IMR-90 (cell line): ENCODE data around the gene TMEM238. TPM values are rescaled to one million over a fixed set of nuclear protein-coding genes. Genes with fewer than 3 reads are reported as not detected.

Experiments used
- ATAC-seq: fragments of 200-7000 bp; cut with Tn5 transposase; 2 replicates; pipeline ENCODE4 v1.9.1; 2020; ENCODE audit warnings: low read depth, mild to moderate bottlenecking, moderate library complexity
- BruUV-seq: library from RNA; stranded (reverse); fragments of 400-500 nt; replicated peaks from 2 replicates; lab custom pipeline; 2021; lab: Mats Ljungman, UMichigan
- CTCF ChIA-PET: fragments of 300-600 bp; formaldehyde crosslinking; extraction: SDS; loops from one replicate; lab custom pipeline; 2021; ENCODE audit warnings: antibody characterized with exemption; lab: Yijun Ruan, JAX
- POLR2A ChIA-PET: fragments of 300-600 bp; sonication (Branson Sonifier 250); formaldehyde crosslinking; loops from one replicate; lab custom pipeline; 2022; ENCODE audit warnings: antibody characterized with exemption; ENCODE audit not compliant: unreplicated experiment; lab: Charles Lee
- DNase-seq: peaks from one replicate; pipeline ENCODE4 v3.0.0; 2013
- H2AFZ ChIP-seq: replicated peaks from 2 replicates; pipeline ENCODE3; 2013; ENCODE audit warnings: low read length, mild to moderate bottlenecking; ENCODE audit not compliant: poor library complexity
- H2AK5ac ChIP-seq: 2 replicates; pipeline ENCODE4 v1.6.1; 2013; ENCODE audit warnings: low read depth, low read length, inconsistent platforms
- H2AK9ac ChIP-seq: replicated peaks from 2 replicates; pipeline ENCODE3; 2013; ENCODE audit warnings: mild to moderate bottlenecking, low read depth, low read length, moderate library complexity; ENCODE audit not compliant: poor library complexity
- H2BK120ac ChIP-seq: 2 replicates; pipeline ENCODE4 v1.6.1; 2013; ENCODE audit warnings: low read depth, low read length, inconsistent platforms
- H2BK15ac ChIP-seq: 3 replicates; pipeline ENCODE4 v1.6.1; 2013; ENCODE audit warnings: low read depth, low read length, inconsistent platforms
- H2BK20ac ChIP-seq: 2 replicates; pipeline ENCODE4 v1.6.1; 2013; ENCODE audit warnings: low read depth, mild to moderate bottlenecking, inconsistent platforms, low read length, moderate library complexity
- H2BK5ac ChIP-seq: 2 replicates; pipeline ENCODE4 v1.6.1; 2013; ENCODE audit warnings: mild to moderate bottlenecking, low read depth, low read length, inconsistent platforms; ENCODE audit not compliant: poor library complexity, severe bottlenecking
- H3K14ac ChIP-seq: replicated peaks from 2 replicates; pipeline ENCODE4 v1.6.1; 2013; ENCODE audit warnings: low read depth, low read length, inconsistent platforms
- H3K18ac ChIP-seq: 2 replicates; pipeline ENCODE4 v1.6.1; 2013; ENCODE audit warnings: low read depth, low read length, control low read depth
- H3K23ac ChIP-seq: 2 replicates; pipeline ENCODE4 v1.6.1; 2013; ENCODE audit warnings: low read depth, low read length, inconsistent platforms
- H3K27ac ChIP-seq: 2 replicates; pipeline ENCODE4 v1.5.1; 2013; ENCODE audit warnings: mild to moderate bottlenecking, control low read depth, low read length; ENCODE audit not compliant: insufficient read depth
- H3K27me3 ChIP-seq: 2 replicates; pipeline ENCODE4 v1.6.1; 2013; ENCODE audit warnings: low read length; ENCODE audit not compliant: control insufficient read depth, insufficient read depth
- H3K36me3 ChIP-seq: 2 replicates; pipeline ENCODE4 v1.6.1; 2013; ENCODE audit warnings: low read length, mixed read lengths; ENCODE audit not compliant: control insufficient read depth, insufficient read depth
- H3K4ac ChIP-seq: 2 replicates; pipeline ENCODE4 v1.6.1; 2013; ENCODE audit warnings: low read depth, low read length, inconsistent platforms
- H3K4me1 ChIP-seq: 2 replicates; pipeline ENCODE4 v1.6.1; 2013; ENCODE audit warnings: low read length, mixed read lengths; ENCODE audit not compliant: control insufficient read depth, insufficient read depth
- H3K4me2 ChIP-seq: 2 replicates; pipeline ENCODE4 v1.6.1; 2013; ENCODE audit warnings: low read depth, mild to moderate bottlenecking, control low read depth, low read length, moderate library complexity
- H3K4me3 ChIP-seq: 2 replicates; pipeline ENCODE4 v1.5.1; 2013; ENCODE audit warnings: low read depth, mild to moderate bottlenecking, control low read depth, low read length, moderate library complexity; ENCODE audit not compliant: insufficient read depth
- H3K56ac ChIP-seq: 2 replicates; pipeline ENCODE4 v1.6.1; 2013; ENCODE audit warnings: low read length, inconsistent platforms; ENCODE audit not compliant: insufficient read depth; ENCODE audit errors: extremely low read depth
- H3K79me1 ChIP-seq, 2 experiments: 2 replicates each; pipeline ENCODE4 v1.6.1; 2013; ENCODE audit warnings: low read length in 2 of 2, inconsistent platforms in 1 of 2, low read depth in 1 of 2
- H3K9ac ChIP-seq: 2 replicates; pipeline ENCODE4 v1.6.1; 2013; ENCODE audit warnings: low read depth, low read length, control low read depth
- H3K9me1 ChIP-seq: 2 replicates; pipeline ENCODE4 v1.6.1; 2013; ENCODE audit warnings: low read length, inconsistent platforms; ENCODE audit not compliant: insufficient read depth
- H3K9me3 ChIP-seq: 2 replicates; pipeline ENCODE4 v1.6.1; 2013; ENCODE audit warnings: low read length; ENCODE audit not compliant: control insufficient read depth, insufficient read depth
- H4K20me1 ChIP-seq: 2 replicates; pipeline ENCODE4 v1.6.1; 2013; ENCODE audit warnings: low read length, inconsistent platforms; ENCODE audit not compliant: insufficient read depth
- H4K5ac ChIP-seq: 2 replicates; pipeline ENCODE4 v1.6.1; 2013; ENCODE audit warnings: mild to moderate bottlenecking, low read depth, low read length, control low read depth
- H4K8ac ChIP-seq, 2 experiments: 2 replicates each; pipeline ENCODE4 v1.6.1; 2013; ENCODE audit warnings: low read depth in 2 of 2, low read length in 2 of 2, control low read depth in 1 of 2, inconsistent platforms in 1 of 2
- H4K91ac ChIP-seq: 2 replicates; pipeline ENCODE4 v1.6.1; 2013; ENCODE audit warnings: low read depth, low read length, inconsistent platforms; ENCODE audit not compliant: insufficient read depth
- CHD1 ChIP-seq: IDR thresholded peaks from 2 replicates; pipeline ENCODE4 v1.6.1; 2012; ENCODE audit warnings: low read depth, low read length, improper control_type of control experiment
- FOS ChIP-seq: fragments of 150-350 bp; IDR thresholded peaks from 2 replicates; pipeline ENCODE4 v1.6.1; 2016; ENCODE audit warnings: low read depth, low read length
- MAFK ChIP-seq: IDR thresholded peaks from 2 replicates; pipeline ENCODE4 v1.6.1; 2012; ENCODE audit warnings: low read depth, low read length, improper control_type of control experiment
- MAZ ChIP-seq: IDR thresholded peaks from 2 replicates; pipeline ENCODE4 v1.6.1; 2012; ENCODE audit warnings: low read depth, mild to moderate bottlenecking, low read length, improper control_type of control experiment, moderate library complexity, borderline replicate concordance
- MXI1 ChIP-seq: IDR thresholded peaks from 2 replicates; pipeline ENCODE4 v1.6.1; 2012; ENCODE audit warnings: low read depth, mild to moderate bottlenecking, low read length, moderate library complexity, borderline replicate concordance
- POLR2A ChIP-seq: IDR thresholded peaks from 2 replicates; pipeline ENCODE4 v1.6.1; 2012; ENCODE audit warnings: mild to moderate bottlenecking, low read depth, low read length
- RAD21 ChIP-seq: IDR thresholded peaks from 2 replicates; pipeline ENCODE4 v1.6.1; 2012; ENCODE audit warnings: low read length, improper control_type of control experiment
- RCOR1 ChIP-seq: IDR thresholded peaks from 2 replicates; pipeline ENCODE4 v1.6.1; 2012; ENCODE audit warnings: mild to moderate bottlenecking, low read length, improper control_type of control experiment; ENCODE audit not compliant: insufficient replicate concordance
- RFX5 ChIP-seq: IDR thresholded peaks from 2 replicates; pipeline ENCODE4 v1.8.0; 2012; ENCODE audit warnings: low read depth, mild to moderate bottlenecking, low read length, moderate library complexity
- SMC3 ChIP-seq: fragments of 150-350 bp; IDR thresholded peaks from 2 replicates; pipeline ENCODE4 v1.6.1; 2016; ENCODE audit warnings: low read depth, mild to moderate bottlenecking, antibody characterized with exemption, low read length, moderate library complexity
- WGBS, 2 experiments: methylation state at CpG; one replicate each; pipeline versions ENCODE4 v1.1.5 to v1.1.7; 2013; ENCODE audit warnings: missing lambda C conversion rate in 2 of 2; ENCODE audit not compliant: insufficient read length in 1 of 2; ENCODE audit errors: extremely low coverage in 2 of 2; 5-methylcytosine and 5-hydroxymethylcytosine counted together
- dilution Hi-C: fragments of 300-500 bp; cut with HindIII; formaldehyde crosslinking; loops from one replicate; pipeline ENCODE4 v1.14.3; 2018; ENCODE audit warnings: low sequenced_read_pairs; ENCODE audit not compliant: unreplicated experiment
- in situ Hi-C: fragments of 300-500 bp; cut with MboI; formaldehyde crosslinking; loops from 3 replicates; pipeline ENCODE4 v1.14.3; 2019; ENCODE audit warnings: low sequenced_read_pairs, inconsistent platforms, mixed read lengths
- intact Hi-C: fragments of 100-400 bp; cut with micrococcal nuclease; formaldehyde crosslinking; loops from 2 replicates; pipeline ENCODE4 v1.10.0; 2022
- polyA plus RNA-seq, 3 experiments: library from polyadenylated mRNA; depleted of rRNA; stranded (reverse); fragments of >200 nt; gene quantifications; 2 replicates each; pipeline ENCODE4 v1.2.3, GENCODE V29; 2012; ENCODE audit warnings: low replicate concordance in 1 of 3
- total RNA-seq: library from RNA; depleted of rRNA; stranded (reverse); fragments of >200 nt; gene quantifications from 2 replicates; pipeline ENCODE4 v1.2.3, GENCODE V29; 2012
- TF ChIP-seq, protein P1 (sequence below): fragments of 150-350 bp; IDR thresholded peaks from 2 replicates; pipeline ENCODE4 v1.6.1; 2016; ENCODE audit warnings: low read depth, mild to moderate bottlenecking, low read length, moderate library complexity, borderline replicate concordance
- TF ChIP-seq, protein P2 (sequence below): conservative IDR thresholded peaks from 2 replicates; pipeline ENCODE4 v1.5.1; 2012; ENCODE audit warnings: mild to moderate bottlenecking, low read depth, low read length, improper control_type of control experiment
- TF ChIP-seq, protein P3 (sequence below): fragments of 150-350 bp; IDR thresholded peaks from 2 replicates; pipeline ENCODE4 v1.6.1; 2017; ENCODE audit warnings: mild to moderate bottlenecking, antibody characterized with exemption, low read length, low read depth

TMEM238 gene
- total and polyA plus RNA-seq, 2 of the 4 experiments (the other 2 are of a cell fraction): not detected

DNA sequence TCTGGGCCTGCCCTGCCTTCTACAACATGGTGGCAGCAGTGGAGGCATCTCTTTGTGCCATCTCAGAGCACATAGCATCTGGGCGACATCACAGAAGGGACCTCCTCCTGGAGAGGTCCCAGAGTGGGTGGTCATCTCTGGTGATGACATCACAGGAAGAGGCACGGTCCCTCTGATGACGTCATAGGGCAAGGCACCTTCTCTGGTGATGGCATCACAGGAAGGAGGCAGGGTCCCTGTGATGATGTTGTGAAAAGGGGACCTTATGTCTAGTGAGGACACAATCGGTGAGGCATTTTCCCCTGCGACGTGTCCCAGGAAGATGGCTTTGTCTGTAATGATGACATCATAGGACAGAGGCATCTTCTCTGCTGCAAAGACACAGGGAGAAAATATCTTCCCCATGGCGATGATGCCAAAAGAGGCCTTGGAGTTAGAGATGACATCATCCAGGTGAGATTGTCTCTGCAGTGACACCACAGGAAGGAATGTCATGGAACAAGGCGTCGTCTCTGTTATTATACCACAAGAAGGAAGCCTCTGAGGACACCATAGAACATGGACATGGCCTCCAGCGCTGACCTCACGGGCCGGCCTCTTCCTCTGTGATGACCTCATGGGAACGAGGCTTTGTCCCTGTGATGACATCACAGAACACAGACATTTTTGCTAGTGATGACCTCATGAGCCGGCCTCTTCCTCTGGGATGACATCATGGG lies 48.3 kb upstream of the TMEM238 start:
- H3K18ac ChIP-seq: no peak overlapping the region
- no peak overlapping the region for H3K9ac ChIP-seq
- H4K8ac ChIP-seq: no peak overlapping the region
- H3K27ac ChIP-seq: no peak overlapping the region
- CTCF ChIA-PET: no interaction called here
- peaks cover 18% of the 10 kb centered on the region for H3K27me3 ChIP-seq
- H2AK9ac ChIP-seq: no peak overlapping the region
- no peak overlapping the region for H3K14ac ChIP-seq
- no peak overlapping the region for H3K4me2 ChIP-seq
- no peak overlapping the region for H3K4ac ChIP-seq
- ATAC-seq: no peak
- intact Hi-C loops: no loop called here
- H3K4me1 ChIP-seq: no peaks in the 10 kb centered on the region
- peaks cover 3% of the 10 kb centered on the region for H3K9me3 ChIP-seq
- dilution Hi-C loops: no loop called here
- no peak for TF ChIP-seq CHD1
- no peak for TF ChIP-seq MAZ
- TF ChIP-seq RAD21: no peak
- TF ChIP-seq FOS: no peak
- TF ChIP-seq, protein P1, sequence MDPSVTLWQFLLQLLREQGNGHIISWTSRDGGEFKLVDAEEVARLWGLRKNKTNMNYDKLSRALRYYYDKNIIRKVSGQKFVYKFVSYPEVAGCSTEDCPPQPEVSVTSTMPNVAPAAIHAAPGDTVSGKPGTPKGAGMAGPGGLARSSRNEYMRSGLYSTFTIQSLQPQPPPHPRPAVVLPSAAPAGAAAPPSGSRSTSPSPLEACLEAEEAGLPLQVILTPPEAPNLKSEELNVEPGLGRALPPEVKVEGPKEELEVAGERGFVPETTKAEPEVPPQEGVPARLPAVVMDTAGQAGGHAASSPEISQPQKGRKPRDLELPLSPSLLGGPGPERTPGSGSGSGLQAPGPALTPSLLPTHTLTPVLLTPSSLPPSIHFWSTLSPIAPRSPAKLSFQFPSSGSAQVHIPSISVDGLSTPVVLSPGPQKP: no peak
- TF ChIP-seq, protein P2, sequence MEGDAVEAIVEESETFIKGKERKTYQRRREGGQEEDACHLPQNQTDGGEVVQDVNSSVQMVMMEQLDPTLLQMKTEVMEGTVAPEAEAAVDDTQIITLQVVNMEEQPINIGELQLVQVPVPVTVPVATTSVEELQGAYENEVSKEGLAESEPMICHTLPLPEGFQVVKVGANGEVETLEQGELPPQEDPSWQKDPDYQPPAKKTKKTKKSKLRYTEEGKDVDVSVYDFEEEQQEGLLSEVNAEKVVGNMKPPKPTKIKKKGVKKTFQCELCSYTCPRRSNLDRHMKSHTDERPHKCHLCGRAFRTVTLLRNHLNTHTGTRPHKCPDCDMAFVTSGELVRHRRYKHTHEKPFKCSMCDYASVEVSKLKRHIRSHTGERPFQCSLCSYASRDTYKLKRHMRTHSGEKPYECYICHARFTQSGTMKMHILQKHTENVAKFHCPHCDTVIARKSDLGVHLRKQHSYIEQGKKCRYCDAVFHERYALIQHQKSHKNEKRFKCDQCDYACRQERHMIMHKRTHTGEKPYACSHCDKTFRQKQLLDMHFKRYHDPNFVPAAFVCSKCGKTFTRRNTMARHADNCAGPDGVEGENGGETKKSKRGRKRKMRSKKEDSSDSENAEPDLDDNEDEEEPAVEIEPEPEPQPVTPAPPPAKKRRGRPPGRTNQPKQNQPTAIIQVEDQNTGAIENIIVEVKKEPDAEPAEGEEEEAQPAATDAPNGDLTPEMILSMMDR: no peak
- TF ChIP-seq, protein P3, sequence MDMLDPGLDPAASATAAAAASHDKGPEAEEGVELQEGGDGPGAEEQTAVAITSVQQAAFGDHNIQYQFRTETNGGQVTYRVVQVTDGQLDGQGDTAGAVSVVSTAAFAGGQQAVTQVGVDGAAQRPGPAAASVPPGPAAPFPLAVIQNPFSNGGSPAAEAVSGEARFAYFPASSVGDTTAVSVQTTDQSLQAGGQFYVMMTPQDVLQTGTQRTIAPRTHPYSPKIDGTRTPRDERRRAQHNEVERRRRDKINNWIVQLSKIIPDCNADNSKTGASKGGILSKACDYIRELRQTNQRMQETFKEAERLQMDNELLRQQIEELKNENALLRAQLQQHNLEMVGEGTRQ: no peak
- TF ChIP-seq RFX5: no peak
- no peak for TF ChIP-seq MXI1
- TF ChIP-seq SMC3: no peak
- no peak for TF ChIP-seq MAFK
- no peak for TF ChIP-seq RCOR1
- TF ChIP-seq POLR2A: no peak
- no peak overlapping the region for H2AK5ac ChIP-seq
- H2BK120ac ChIP-seq: no peak overlapping the region
- H4K20me1 ChIP-seq: no peaks in the 10 kb centered on the region; the same call in 1 of the 2 replicates
- in situ Hi-C loops: no loop called here
- H4K5ac ChIP-seq: no peak overlapping the region
- no peak overlapping the region for H3K23ac ChIP-seq
- H2BK5ac ChIP-seq: no peak overlapping the region
- H2AFZ ChIP-seq: peak overlapping the region; percentile 15
- no TSS peak for BruUV-seq
- no peak overlapping the region for H2BK20ac ChIP-seq
- WGBS, 2 experiments: 87% methylated on average over 5 of the region's 14 CpGs; no CpG with 5 or more reads in 1 of the 2 experiments
- POLR2A ChIA-PET: no interaction called here
- H3K56ac ChIP-seq: no peak overlapping the region
- H4K91ac ChIP-seq: no peak overlapping the region
- no peak overlapping the region for H3K4me3 ChIP-seq
- DNase-seq: no peak
- H3K79me1 ChIP-seq: no peaks in the 10 kb centered on the region
- no peaks in the 10 kb centered on the region for H3K36me3 ChIP-seq
- peaks cover 11% of the 10 kb centered on the region; the same call in 1 of the 2 replicates for H3K9me1 ChIP-seq
- no peak overlapping the region for H2BK15ac ChIP-seq
